ENCODE measurements around the gene OBSCN.

Gene OBSCN

GRCh38 chr1:228279011-228279721 is 71.3 kb downstream of the OBSCN start:
- no peak for DNase-seq (ENCODE audit: low read depth)

- no peak for DNase-seq (ENCODE audit: low read depth)
Observed at GRCh38 chr1:228279722-228280105, 71.9 kb downstream of the OBSCN start.

- no peak for DNase-seq (ENCODE audit: low read depth)
Observed at GRCh38 chr1:228280106-228280901, 72.5 kb downstream of the OBSCN start.

- no peak for DNase-seq (ENCODE audit: low read depth)
Observed at GRCh38 chr1:228280961-228281591, 73.2 kb downstream of the OBSCN start.

GRCh38 chr1:228281631-228282328 is 73.9 kb downstream of the OBSCN start:
- DNase-seq (ENCODE audit: low read depth): no peak

- DNase-seq (ENCODE audit: low read depth): no peak
Observed at GRCh38 chr1:228282329-228283042, 74.6 kb downstream of the OBSCN start.

- DNase-seq (ENCODE audit: low read depth): no peak
Observed at GRCh38 chr1:228283043-228283371, 75.2 kb downstream of the OBSCN start.

- DNase-seq (ENCODE audit: low read depth): no peak
Observed at GRCh38 chr1:228283476-228284147, 75.8 kb downstream of the OBSCN start.

- DNase-seq (ENCODE audit: low read depth): no peak
Observed at GRCh38 chr1:228284148-228284495, 76.3 kb downstream of the OBSCN start.

GRCh38 chr1:228284521-228284920 is 76.7 kb downstream of the OBSCN start:
- DNase-seq (ENCODE audit: low read depth): no peak

- no peak for DNase-seq (ENCODE audit: low read depth)
Observed at GRCh38 chr1:228285661-228286504, 78.0 kb downstream of the OBSCN start.

- no peak for DNase-seq (ENCODE audit: low read depth)
Observed at GRCh38 chr1:228286505-228287417, 78.9 kb downstream of the OBSCN start.

- no peak for DNase-seq (ENCODE audit: low read depth)
Observed at GRCh38 chr1:228287541-228288425, 79.9 kb downstream of the OBSCN start.

GRCh38 chr1:228288536-228289238 is 80.8 kb downstream of the OBSCN start:
- no peak for DNase-seq (ENCODE audit: low read depth)

- DNase-seq (ENCODE audit: low read depth): no peak
Observed at GRCh38 chr1:228289239-228289849, 81.5 kb downstream of the OBSCN start.

GRCh38 chr1:228289996-228290881 is 82.4 kb downstream of the OBSCN start:
- DNase-seq (ENCODE audit: low read depth): no peak

All from activated T-helper 9 cell treated with anti-CD3 and anti-CD28 coated beads, Interleukin-2, amount 50 U/mL, for 16 hours (primary cell).